ENCODE data around the gene CTNNA2. TPM values are rescaled to one million over a fixed set of nuclear protein-coding genes. Genes with fewer than 3 reads are reported as not detected.
"Not testable (repeated sequence)": the region's sequence is repeated elsewhere in the genome, so short reads cannot be mapped to it uniquely, and the experiment has no call there.

Gene CTNNA2
- total RNA-seq, 2 donors from 2014 or later, result not detected

DNA sequence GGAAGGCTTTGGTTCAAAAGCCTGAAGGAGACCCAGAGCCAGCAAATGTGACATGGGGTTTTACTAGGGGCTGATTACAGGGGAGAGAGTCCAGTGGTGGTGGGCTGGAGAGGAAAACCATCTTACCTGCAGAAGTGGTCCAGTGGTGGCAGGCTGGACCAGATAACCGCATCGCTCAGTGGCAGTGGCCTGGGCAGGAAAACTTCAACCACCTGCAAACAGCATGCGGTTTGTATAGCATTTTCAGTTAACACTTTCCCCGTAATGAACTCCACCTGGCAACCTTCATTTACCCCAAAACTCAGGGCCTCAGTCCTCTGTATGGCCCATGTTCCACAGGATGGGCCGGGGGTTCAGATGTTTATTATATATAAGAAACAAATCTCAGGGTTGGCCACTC, 677.3 kb downstream of the CTNNA2 start:
- Histone ChIP-seq H3K27me3 (no peaks in the 10 kb centered on the region), H3K36me3 (no peaks in the 10 kb centered on the region), H3K9me3 (no peaks in the 10 kb centered on the region), H3K4me3 (no peak overlapping the region), H3K27ac (no peak overlapping the region), H3K4me1 (no peaks in the 10 kb centered on the region)
- TF ChIP-seq, protein P1, sequence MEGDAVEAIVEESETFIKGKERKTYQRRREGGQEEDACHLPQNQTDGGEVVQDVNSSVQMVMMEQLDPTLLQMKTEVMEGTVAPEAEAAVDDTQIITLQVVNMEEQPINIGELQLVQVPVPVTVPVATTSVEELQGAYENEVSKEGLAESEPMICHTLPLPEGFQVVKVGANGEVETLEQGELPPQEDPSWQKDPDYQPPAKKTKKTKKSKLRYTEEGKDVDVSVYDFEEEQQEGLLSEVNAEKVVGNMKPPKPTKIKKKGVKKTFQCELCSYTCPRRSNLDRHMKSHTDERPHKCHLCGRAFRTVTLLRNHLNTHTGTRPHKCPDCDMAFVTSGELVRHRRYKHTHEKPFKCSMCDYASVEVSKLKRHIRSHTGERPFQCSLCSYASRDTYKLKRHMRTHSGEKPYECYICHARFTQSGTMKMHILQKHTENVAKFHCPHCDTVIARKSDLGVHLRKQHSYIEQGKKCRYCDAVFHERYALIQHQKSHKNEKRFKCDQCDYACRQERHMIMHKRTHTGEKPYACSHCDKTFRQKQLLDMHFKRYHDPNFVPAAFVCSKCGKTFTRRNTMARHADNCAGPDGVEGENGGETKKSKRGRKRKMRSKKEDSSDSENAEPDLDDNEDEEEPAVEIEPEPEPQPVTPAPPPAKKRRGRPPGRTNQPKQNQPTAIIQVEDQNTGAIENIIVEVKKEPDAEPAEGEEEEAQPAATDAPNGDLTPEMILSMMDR (IDR thresholded peaks at IDR 0.05), result no peak
- DNase-seq (ENCODE audit: low spot score), result no peak

DNA sequence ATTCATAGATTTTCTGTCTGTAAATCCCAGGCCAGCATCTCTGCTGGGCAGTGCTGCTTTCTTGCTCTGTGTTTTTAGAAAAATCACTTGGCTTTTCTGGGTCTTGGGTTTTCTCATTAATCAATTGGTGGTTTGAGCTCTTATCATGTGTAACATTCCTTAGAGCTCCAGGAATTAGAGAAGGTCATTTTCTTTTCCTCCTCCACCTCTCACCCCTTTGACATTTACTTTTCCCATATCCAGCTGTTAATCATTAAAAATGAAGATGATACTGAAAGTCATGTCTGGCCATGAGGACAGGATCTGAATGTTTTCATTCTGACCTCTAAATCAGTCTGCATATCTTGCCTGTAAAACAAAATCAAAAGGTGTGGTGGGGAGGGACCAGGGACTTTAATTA, 680.7 kb downstream of the CTNNA2 start:
- no peak for DNase-seq (ENCODE audit: low spot score)
- no peaks in the 10 kb centered on the region for H3K36me3 ChIP-seq
- H3K4me1 ChIP-seq, result no peaks in the 10 kb centered on the region
- no peak overlapping the region for H3K4me3 ChIP-seq
- no peak overlapping the region for H3K27ac ChIP-seq
- TF ChIP-seq, protein P1 (IDR thresholded peaks at IDR 0.05), result no peak
- no peaks in the 10 kb centered on the region for H3K27me3 ChIP-seq
- H3K9me3 ChIP-seq, result no peaks in the 10 kb centered on the region

DNA sequence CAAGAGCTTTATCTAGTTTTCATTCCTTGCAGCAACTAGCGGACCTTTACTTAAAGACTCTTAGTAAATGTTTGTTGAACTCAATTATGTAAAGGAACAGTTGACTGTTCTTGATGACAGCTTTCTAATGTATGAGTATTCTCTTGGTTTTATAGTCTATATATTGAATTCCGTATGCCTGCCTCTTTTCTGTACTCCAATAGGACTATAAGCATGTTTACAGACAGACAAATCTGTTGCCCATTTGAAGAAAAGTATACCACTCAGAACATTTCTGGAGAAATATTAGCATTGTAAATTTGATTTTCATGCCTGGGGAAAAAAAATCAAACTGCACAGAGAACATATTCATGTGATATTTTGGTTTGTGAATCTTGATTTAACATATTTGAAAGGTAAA, 682.2 kb downstream of the CTNNA2 start:
- TF ChIP-seq, protein P1 (IDR thresholded peaks at IDR 0.05), result no peak
- Histone ChIP-seq H3K4me1 (no peaks in the 10 kb centered on the region), H3K27ac (no peak overlapping the region), H3K9me3 (no peaks in the 10 kb centered on the region), H3K27me3 (no peaks in the 10 kb centered on the region), H3K4me3 (no peak overlapping the region), H3K36me3 (no peaks in the 10 kb centered on the region)
- no peak for DNase-seq (ENCODE audit: low spot score)

DNA sequence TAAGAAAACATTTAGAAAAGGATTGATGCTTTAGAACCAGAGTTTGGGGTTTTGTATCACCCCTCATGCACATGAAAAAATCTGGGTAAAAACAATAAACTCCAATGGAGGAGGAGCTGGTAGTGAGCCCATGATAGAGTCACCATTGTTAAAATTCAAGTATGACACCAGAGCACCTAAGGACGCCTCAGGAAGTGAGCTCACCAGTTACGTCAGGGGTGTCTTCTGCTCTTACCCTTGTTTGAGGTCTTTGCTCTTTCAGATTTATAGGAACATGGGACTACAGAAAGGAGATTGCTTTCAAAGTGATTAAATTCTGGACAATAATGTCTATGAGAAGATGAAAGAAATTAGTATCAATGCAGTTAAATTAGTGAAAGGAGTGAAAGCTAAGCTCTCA, 685.2 kb downstream of the CTNNA2 start:
- TF ChIP-seq, protein P1 (IDR thresholded peaks at IDR 0.05), result no peak
- Histone ChIP-seq H3K27ac (no peak overlapping the region), H3K36me3 (no peaks in the 10 kb centered on the region), H3K27me3 (no peaks in the 10 kb centered on the region), H3K9me3 (no peaks in the 10 kb centered on the region), H3K4me1 (no peaks in the 10 kb centered on the region), H3K4me3 (no peak overlapping the region)
- DNase-seq (ENCODE audit: low spot score), result no peak

DNA sequence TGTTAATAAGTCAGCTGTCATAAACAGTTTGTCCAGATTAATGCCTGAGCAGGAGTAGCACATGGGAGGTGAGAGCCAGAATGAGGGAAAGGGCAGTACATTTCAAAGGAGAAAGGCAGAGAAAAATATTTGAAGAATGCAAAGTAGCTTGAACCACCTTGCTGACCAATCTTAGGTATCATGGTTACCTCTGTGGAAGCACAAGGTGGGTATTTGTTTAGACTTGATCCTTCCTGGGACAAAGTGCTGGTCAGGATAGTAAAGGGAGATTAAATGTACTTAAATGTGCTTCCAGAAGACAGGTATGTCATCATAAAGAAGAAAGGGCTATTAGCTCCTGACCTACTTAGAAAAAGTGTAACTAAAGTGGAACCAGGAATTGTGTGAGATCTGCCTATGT, 686.7 kb downstream of the CTNNA2 start:
- H3K9me3 ChIP-seq, result no peaks in the 10 kb centered on the region
- no peak overlapping the region for H3K27ac ChIP-seq
- no peaks in the 10 kb centered on the region for H3K27me3 ChIP-seq
- H3K4me3 ChIP-seq, result no peak overlapping the region
- DNase-seq (ENCODE audit: low spot score), result no peak
- no peaks in the 10 kb centered on the region for H3K36me3 ChIP-seq
- H3K4me1 ChIP-seq, result no peaks in the 10 kb centered on the region
- TF ChIP-seq, protein P1 (IDR thresholded peaks at IDR 0.05), result no peak

DNA sequence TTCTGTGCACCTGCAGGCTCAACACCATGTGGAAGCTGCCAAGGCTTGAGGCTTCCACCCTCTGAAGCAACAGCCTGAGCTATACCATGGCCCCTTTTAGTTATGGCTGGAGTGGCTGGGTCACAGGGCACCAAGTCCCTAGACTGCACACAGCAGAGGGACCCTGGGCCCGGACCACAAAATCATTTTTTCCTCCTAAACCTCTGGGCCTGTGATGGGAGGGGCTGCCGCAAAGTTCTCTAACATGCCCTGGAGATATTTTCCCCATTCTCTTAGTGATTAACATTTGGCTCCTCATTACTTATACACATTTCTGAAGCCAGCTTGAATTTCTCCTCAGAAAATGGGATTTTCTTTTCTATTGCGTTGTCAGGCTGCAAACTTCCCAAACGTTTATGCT, 691.1 kb downstream of the CTNNA2 start:
- not testable (repeated sequence) for H3K36me3 ChIP-seq; H3K4me1 ChIP-seq; H3K4me3 ChIP-seq; H3K27me3 ChIP-seq; H3K27ac ChIP-seq; H3K9me3 ChIP-seq; DNase-seq (ENCODE audit: low spot score)

All from right atrium auricular region (tissue), 2 donors.